Endodermal cell (in vitro differentiated cells): ENCODE measurements around the gene ASB8. TPM values are rescaled to one million over a fixed set of nuclear protein-coding genes. Genes with fewer than 3 reads are reported as not detected.

Experiments
- DNase-seq: peaks from one replicate; pipeline ENCODE4 v3.0.0-alpha.2; 2017
- H3K27ac ChIP-seq: 2 replicates; pipeline ENCODE4 v1.5.1; 2013; ENCODE audit warnings: mild to moderate bottlenecking, low read depth, low read length, moderate library complexity
- H3K27me3 ChIP-seq: 2 replicates; pipeline ENCODE4 v1.6.1; 2013; ENCODE audit warnings: mild to moderate bottlenecking, low read length, moderate library complexity; ENCODE audit not compliant: insufficient read depth, control insufficient read depth, poor library complexity, severe bottlenecking
- H3K36me3 ChIP-seq: 2 replicates; pipeline ENCODE4 v1.7.0; 2013; ENCODE audit warnings: mild to moderate bottlenecking, low read length, moderate library complexity; ENCODE audit not compliant: control insufficient read depth, insufficient read depth
- H3K4me1 ChIP-seq: one replicate; pipeline ENCODE4 v1.7.0; 2013; ENCODE audit warnings: low read length; ENCODE audit not compliant: control insufficient read depth, insufficient read depth
- H3K4me3 ChIP-seq: 2 replicates; pipeline ENCODE4 v1.5.1; 2013; ENCODE audit warnings: mild to moderate bottlenecking, low read length, moderate library complexity
- H3K9ac ChIP-seq: 2 replicates; pipeline ENCODE4 v1.6.1; 2013; ENCODE audit warnings: mild to moderate bottlenecking, low read length, moderate library complexity; ENCODE audit not compliant: poor library complexity, severe bottlenecking; ENCODE audit errors: extremely low read depth
- H3K9me3 ChIP-seq: 2 replicates; pipeline ENCODE4 v1.6.1; 2013; ENCODE audit warnings: mild to moderate bottlenecking, low read length, moderate library complexity; ENCODE audit not compliant: control insufficient read depth
- H3K27ac Mint-ChIP-seq: 2 replicates; pipeline ENCODE4 v1.8.0; 2020; ENCODE audit warnings: mixed read lengths
- H3K27me3 Mint-ChIP-seq: 2 replicates; pipeline ENCODE4 v1.8.0; 2021; ENCODE audit warnings: mild to moderate bottlenecking, mixed read lengths; ENCODE audit not compliant: insufficient read depth
- H3K36me3 Mint-ChIP-seq: 2 replicates; pipeline ENCODE4 v1.8.0; 2020; ENCODE audit warnings: low read depth, mixed read lengths
- H3K4me1 Mint-ChIP-seq: 2 replicates; pipeline ENCODE4 v1.8.0; 2020; ENCODE audit warnings: mixed read lengths
- H3K4me3 Mint-ChIP-seq: 2 replicates; pipeline ENCODE4 v1.8.0; 2020; ENCODE audit warnings: mild to moderate bottlenecking, moderate library complexity, mixed read lengths
- H3K9me3 Mint-ChIP-seq: 2 replicates; pipeline ENCODE4 v1.8.0; 2020; ENCODE audit warnings: mild to moderate bottlenecking, mixed read lengths
- WGBS, 2 experiments: methylation state at CpG; one replicate each; pipeline versions ENCODE4 v1.1.5 to v1.1.7; 2013; ENCODE audit warnings: missing lambda C conversion rate in 2 of 2, mixed read lengths in 1 of 2; ENCODE audit not compliant: insufficient coverage in 1 of 2, insufficient read length in 1 of 2; 5-methylcytosine and 5-hydroxymethylcytosine counted together
- total RNA-seq, 2 donors: library from RNA; stranded (reverse); fragmentation: NEBNext Ultra II Directional in 1 of 2; extraction: Animal tissue kit (Norgen Biotek cat#: 25700) in 1 of 2; gene quantifications; 2 replicates in 1 of 2; 3 replicates in 1 of 2; pipeline ENCODE4 v1.2.1, GENCODE V29; 2021
- TF ChIP-seq, protein P1 (sequence below): fragments of 200-600 bp; sonication (generic); conservative IDR thresholded peaks from 2 replicates; pipeline ENCODE4 v1.5.0; 2021; ENCODE audit warnings: antibody characterized with exemption, mild to moderate bottlenecking

Gene ASB8
- total RNA-seq, 2 donors from 2014 or later, result 7.1 to 9.0 TPM

GRCh38 chr12:48151103-48151771 lies 6.1 kb downstream of the ASB8 start:
- no peak overlapping the region for H3K27ac Mint-ChIP-seq
- TF ChIP-seq, protein P1, sequence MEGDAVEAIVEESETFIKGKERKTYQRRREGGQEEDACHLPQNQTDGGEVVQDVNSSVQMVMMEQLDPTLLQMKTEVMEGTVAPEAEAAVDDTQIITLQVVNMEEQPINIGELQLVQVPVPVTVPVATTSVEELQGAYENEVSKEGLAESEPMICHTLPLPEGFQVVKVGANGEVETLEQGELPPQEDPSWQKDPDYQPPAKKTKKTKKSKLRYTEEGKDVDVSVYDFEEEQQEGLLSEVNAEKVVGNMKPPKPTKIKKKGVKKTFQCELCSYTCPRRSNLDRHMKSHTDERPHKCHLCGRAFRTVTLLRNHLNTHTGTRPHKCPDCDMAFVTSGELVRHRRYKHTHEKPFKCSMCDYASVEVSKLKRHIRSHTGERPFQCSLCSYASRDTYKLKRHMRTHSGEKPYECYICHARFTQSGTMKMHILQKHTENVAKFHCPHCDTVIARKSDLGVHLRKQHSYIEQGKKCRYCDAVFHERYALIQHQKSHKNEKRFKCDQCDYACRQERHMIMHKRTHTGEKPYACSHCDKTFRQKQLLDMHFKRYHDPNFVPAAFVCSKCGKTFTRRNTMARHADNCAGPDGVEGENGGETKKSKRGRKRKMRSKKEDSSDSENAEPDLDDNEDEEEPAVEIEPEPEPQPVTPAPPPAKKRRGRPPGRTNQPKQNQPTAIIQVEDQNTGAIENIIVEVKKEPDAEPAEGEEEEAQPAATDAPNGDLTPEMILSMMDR, result no peak
- Histone ChIP-seq H3K27ac (no peak overlapping the region), H3K9me3 (no peaks in the 10 kb centered on the region), H3K9ac (no peak overlapping the region), H3K36me3 (peaks cover 26% of the 10 kb centered on the region), H3K27me3 (peaks cover 21% of the 10 kb centered on the region), H3K4me3 (no peak overlapping the region), H3K4me1 (no peaks in the 10 kb centered on the region)
- H3K4me1 Mint-ChIP-seq, result peaks cover 5% of the 10 kb centered on the region
- H3K27me3 Mint-ChIP-seq, result no peaks in the 10 kb centered on the region
- peaks cover 29% of the 10 kb centered on the region for H3K36me3 Mint-ChIP-seq
- H3K4me3 Mint-ChIP-seq, result no peak overlapping the region
- WGBS, 2 experiments, result 93 to 100% methylated on average over 2 of the region's 2 CpGs
- no peaks in the 10 kb centered on the region for H3K9me3 Mint-ChIP-seq
- DNase-seq, result peak; percentile 22

DNA sequence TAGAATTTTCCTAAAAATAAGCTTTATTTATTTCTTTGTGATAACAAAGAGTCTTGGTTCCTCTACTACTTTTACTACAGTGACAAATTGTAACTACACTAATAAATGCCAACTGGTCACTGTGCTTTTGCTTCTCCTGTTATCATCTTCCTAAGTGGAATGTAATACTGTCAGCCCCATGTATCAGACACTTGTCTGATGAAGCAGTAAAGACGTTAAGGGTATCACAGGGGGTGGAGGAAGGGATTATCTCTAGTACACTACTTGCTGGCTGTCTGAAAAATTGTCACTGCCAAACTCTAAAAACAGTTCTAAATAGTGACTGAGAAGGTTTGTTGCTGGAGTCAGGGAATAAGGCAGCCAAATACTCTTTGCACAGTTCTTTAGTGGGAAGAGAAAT lies 11.3 kb downstream of the ASB8 start:
- H3K4me3 ChIP-seq, result no peak overlapping the region
- no peak overlapping the region for H3K27ac Mint-ChIP-seq
- 88% methylated on average over 1 of the region's 1 CpG; no CpG with 5 or more reads in 1 of the 2 experiments for WGBS, 2 experiments
- peaks cover 18% of the 10 kb centered on the region for H3K4me1 Mint-ChIP-seq
- DNase-seq, result no peak
- no peak overlapping the region for H3K4me3 Mint-ChIP-seq
- H3K9me3 Mint-ChIP-seq, result no peaks in the 10 kb centered on the region
- peaks cover 74% of the 10 kb centered on the region for H3K36me3 ChIP-seq
- H3K27ac ChIP-seq, result no peak overlapping the region
- TF ChIP-seq, protein P1, result no peak
- no peaks in the 10 kb centered on the region for H3K27me3 Mint-ChIP-seq
- no peak overlapping the region for H3K9ac ChIP-seq
- H3K36me3 Mint-ChIP-seq, result peaks cover 75% of the 10 kb centered on the region
- peaks cover 14% of the 10 kb centered on the region for H3K27me3 ChIP-seq
- peaks cover 21% of the 10 kb centered on the region for H3K9me3 ChIP-seq
- H3K4me1 ChIP-seq, result peaks cover 4% of the 10 kb centered on the region

DNA sequence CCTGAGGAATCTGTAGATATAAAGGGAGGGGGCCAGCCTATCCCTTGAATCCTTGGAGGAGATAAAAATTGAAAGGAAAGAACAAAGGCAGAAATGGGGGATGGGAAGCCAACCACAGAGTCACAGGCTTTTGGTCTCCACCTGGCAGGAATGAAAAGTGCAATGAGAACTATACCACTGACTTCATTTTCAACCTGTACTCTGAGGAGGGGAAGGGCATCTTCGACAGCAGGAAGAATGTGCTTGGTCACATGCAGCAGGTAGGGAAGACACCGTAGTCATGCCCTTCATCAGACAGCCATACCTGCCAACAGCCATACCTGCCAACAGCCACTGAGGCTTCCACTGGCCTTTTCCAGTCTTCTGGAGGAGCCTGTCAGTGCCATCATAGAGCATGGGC lies 13.4 kb downstream of the ASB8 start:
- peak; percentile 60 for DNase-seq
- Histone ChIP-seq H3K9me3 (peaks cover 21% of the 10 kb centered on the region), H3K27ac (no peak overlapping the region), H3K27me3 (peaks cover 8% of the 10 kb centered on the region), H3K4me3 (peak overlapping the region; percentile 37), H3K36me3 (peaks cover 85% of the 10 kb centered on the region), H3K9ac (no peak overlapping the region), H3K4me1 (peaks cover 4% of the 10 kb centered on the region)
- 91 to 100% methylated on average over 1 to 2 of the region's 2 CpGs for WGBS, 2 experiments
- no peak overlapping the region for H3K4me3 Mint-ChIP-seq
- H3K36me3 Mint-ChIP-seq, result peaks cover 80% of the 10 kb centered on the region
- TF ChIP-seq, protein P1, result peak; percentile 30
- peaks cover 13% of the 10 kb centered on the region for H3K4me1 Mint-ChIP-seq
- no peak overlapping the region for H3K27ac Mint-ChIP-seq
- no peaks in the 10 kb centered on the region for H3K9me3 Mint-ChIP-seq
- no peaks in the 10 kb centered on the region for H3K27me3 Mint-ChIP-seq
